Measurements from ENCODE around the gene SIN3A. TPM values are rescaled to one million over a fixed set of nuclear protein-coding genes. Genes with fewer than 3 reads are reported as not detected.
"Not testable (repeated sequence)": the region's sequence is repeated elsewhere in the genome, so short reads cannot be mapped to it uniquely, and the experiment has no call there.

SIN3A gene
- total and polyA plus RNA-seq, 2 donors (not counting 1 experiment from before 2014, with no cell fraction given): 23.0 to 27.2 TPM

- H3K4me2 ChIP-seq (ENCODE audit: extremely low read depth, insufficient read depth, low read length): peak within 1 kb of the TSS; percentile 82
- no peaks in the 10 kb centered on the region for H3K9me3 ChIP-seq (ENCODE audit: control insufficient read depth, insufficient read depth, low read depth, low read length)
- H4K20me1 ChIP-seq (ENCODE audit: control insufficient read depth, extremely low read depth, insufficient read depth, low read length): no peaks in the 10 kb centered on the region
- peak within 1 kb of the TSS; percentile 58 to 90 (median 80) for H3K4me3 ChIP-seq (replicated peaks in 1 of 4; ENCODE audit: control extremely low read depth in 1 of 4, insufficient read depth in 1 of 4, low read depth in 3 of 4, low read length in 4 of 4)
- peaks cover 8% of the 10 kb centered on the region for H3K36me3 ChIP-seq (ENCODE audit: control insufficient read depth, insufficient read depth, low read length)
- H2AFZ ChIP-seq (ENCODE audit: low read length): peak within 1 kb of the TSS; percentile 75
- TF ChIP-seq EZH2 (IDR thresholded peaks at IDR 0.05; ENCODE audit: low read length, missing control alignments): no peak
- TF ChIP-seq, protein P1, sequence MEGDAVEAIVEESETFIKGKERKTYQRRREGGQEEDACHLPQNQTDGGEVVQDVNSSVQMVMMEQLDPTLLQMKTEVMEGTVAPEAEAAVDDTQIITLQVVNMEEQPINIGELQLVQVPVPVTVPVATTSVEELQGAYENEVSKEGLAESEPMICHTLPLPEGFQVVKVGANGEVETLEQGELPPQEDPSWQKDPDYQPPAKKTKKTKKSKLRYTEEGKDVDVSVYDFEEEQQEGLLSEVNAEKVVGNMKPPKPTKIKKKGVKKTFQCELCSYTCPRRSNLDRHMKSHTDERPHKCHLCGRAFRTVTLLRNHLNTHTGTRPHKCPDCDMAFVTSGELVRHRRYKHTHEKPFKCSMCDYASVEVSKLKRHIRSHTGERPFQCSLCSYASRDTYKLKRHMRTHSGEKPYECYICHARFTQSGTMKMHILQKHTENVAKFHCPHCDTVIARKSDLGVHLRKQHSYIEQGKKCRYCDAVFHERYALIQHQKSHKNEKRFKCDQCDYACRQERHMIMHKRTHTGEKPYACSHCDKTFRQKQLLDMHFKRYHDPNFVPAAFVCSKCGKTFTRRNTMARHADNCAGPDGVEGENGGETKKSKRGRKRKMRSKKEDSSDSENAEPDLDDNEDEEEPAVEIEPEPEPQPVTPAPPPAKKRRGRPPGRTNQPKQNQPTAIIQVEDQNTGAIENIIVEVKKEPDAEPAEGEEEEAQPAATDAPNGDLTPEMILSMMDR (conservative IDR thresholded peaks at IDR 0.05 in 1 of 2, IDR thresholded peaks at IDR 0.05 in 1 of 2; ENCODE audit: low read depth in 1 of 2, low read length in 2 of 2): no peak
- H3K9ac ChIP-seq (ENCODE audit: insufficient read depth, low read length): peak within 1 kb of the TSS; percentile 72
- no peaks in the 10 kb centered on the region for H3K4me1 ChIP-seq (ENCODE audit: control insufficient read depth, extremely low read depth, insufficient read depth, low read length)
- DNase-seq (ENCODE audit: low read depth in 2 of 2): peak; percentile 94 to 97
- no peaks in the 10 kb centered on the region for H3K27me3 ChIP-seq (ENCODE audit: control insufficient read depth, insufficient read depth, low read length)
- peaks cover 7% of the 10 kb centered on the region for H3K79me2 ChIP-seq (ENCODE audit: control insufficient read depth, insufficient read depth, low read length)
- H3K27ac ChIP-seq (ENCODE audit: insufficient read depth, low read length): peak within 1 kb of the TSS; percentile 66
These were observed 115.7 kb downstream of the SIN3A start, which contains the start of gene COMMD4 for GRCh38 chr15:75335705-75336355. Gene COMMD4 (plus strand): TSS chr15:75336063. CDS start chr15:75336090, 27 bp downstream.

- Histone ChIP-seq H4K20me1 (ENCODE audit: control insufficient read depth, extremely low read depth, insufficient read depth, low read length) (no peaks in the 10 kb centered on the region), H3K79me2 (ENCODE audit: control insufficient read depth, insufficient read depth, low read length) (peaks cover 7% of the 10 kb centered on the region), H3K27me3 (ENCODE audit: control insufficient read depth, insufficient read depth, low read length) (no peaks in the 10 kb centered on the region), H3K4me3 (replicated peaks in 1 of 4; ENCODE audit: control extremely low read depth in 1 of 4, insufficient read depth in 1 of 4, low read depth in 3 of 4, low read length in 4 of 4) (peak overlapping the region; percentile 5 to 90 (median 60)), H2AFZ (ENCODE audit: low read length) (peak overlapping the region; percentile 75), H3K27ac (ENCODE audit: insufficient read depth, low read length) (no peak overlapping the region), H3K9ac (ENCODE audit: insufficient read depth, low read length) (no peak overlapping the region), H3K36me3 (ENCODE audit: control insufficient read depth, insufficient read depth, low read length) (peaks cover 7% of the 10 kb centered on the region), H3K9me3 (ENCODE audit: control insufficient read depth, insufficient read depth, low read depth, low read length) (no peaks in the 10 kb centered on the region), H3K4me1 (ENCODE audit: control insufficient read depth, extremely low read depth, insufficient read depth, low read length) (no peaks in the 10 kb centered on the region), H3K4me2 (ENCODE audit: extremely low read depth, insufficient read depth, low read length) (peak overlapping the region; percentile 6)
- DNase-seq (ENCODE audit: low read depth in 2 of 2): no peak
- TF ChIP-seq, protein P1 (conservative IDR thresholded peaks at IDR 0.05 in 1 of 2, IDR thresholded peaks at IDR 0.05 in 1 of 2; ENCODE audit: low read depth in 1 of 2, low read length in 2 of 2): no peak
- no peak for TF ChIP-seq EZH2 (IDR thresholded peaks at IDR 0.05; ENCODE audit: low read length, missing control alignments)
These were observed 116.2 kb downstream of the SIN3A start for GRCh38 chr15:75335313-75335704.

DNA sequence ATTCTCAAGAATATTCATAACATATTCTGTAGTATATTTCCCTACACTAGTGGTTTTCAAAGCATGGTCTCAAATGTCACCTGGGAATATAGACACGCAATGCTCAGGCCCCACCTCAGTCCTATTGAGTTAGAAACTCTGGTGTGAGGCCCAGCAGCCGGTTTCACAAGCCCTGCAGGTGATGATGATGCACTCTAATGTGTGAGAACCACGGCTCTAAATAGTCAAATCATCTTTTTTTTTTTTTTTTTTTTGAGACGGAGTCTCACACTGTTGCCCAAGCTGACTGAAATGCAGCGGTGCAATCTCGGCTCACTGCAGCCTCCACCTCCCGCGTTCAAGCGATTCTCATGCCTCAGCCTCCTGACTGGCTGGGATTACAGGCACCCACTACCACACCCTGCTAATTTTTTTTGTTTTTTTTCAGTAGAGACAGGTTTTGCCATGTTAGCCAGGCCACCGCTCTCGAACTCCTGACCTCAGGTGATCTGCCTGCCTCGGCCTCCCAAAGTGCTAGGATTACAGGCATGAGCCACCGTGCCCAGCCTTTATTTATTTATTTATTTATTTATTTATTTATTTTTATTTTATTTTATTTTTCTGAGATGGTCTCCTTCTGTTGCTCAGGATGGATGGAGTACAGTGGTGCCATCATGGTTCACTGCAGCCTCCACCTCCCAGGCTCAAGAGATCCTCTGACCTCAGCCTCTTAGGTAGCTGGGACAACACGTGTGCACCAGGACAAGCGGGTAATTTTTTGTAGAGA lies 117.7 kb downstream of the SIN3A start:
- H3K27me3 ChIP-seq (ENCODE audit: control insufficient read depth, insufficient read depth, low read length); H4K20me1 ChIP-seq (ENCODE audit: control insufficient read depth, extremely low read depth, insufficient read depth, low read length); H3K4me2 ChIP-seq (ENCODE audit: extremely low read depth, insufficient read depth, low read length); H3K4me3 ChIP-seq (replicated peaks in 1 of 4; ENCODE audit: control extremely low read depth in 1 of 4, insufficient read depth in 1 of 4, low read depth in 3 of 4, low read length in 4 of 4); DNase-seq (ENCODE audit: low read depth in 2 of 2); H2AFZ ChIP-seq (ENCODE audit: low read length); H3K9ac ChIP-seq (ENCODE audit: insufficient read depth, low read length); H3K27ac ChIP-seq (ENCODE audit: insufficient read depth, low read length); H3K36me3 ChIP-seq (ENCODE audit: control insufficient read depth, insufficient read depth, low read length); H3K9me3 ChIP-seq (ENCODE audit: control insufficient read depth, insufficient read depth, low read depth, low read length); H3K79me2 ChIP-seq (ENCODE audit: control insufficient read depth, insufficient read depth, low read length); H3K4me1 ChIP-seq (ENCODE audit: control insufficient read depth, extremely low read depth, insufficient read depth, low read length): not testable (repeated sequence)

DNA sequence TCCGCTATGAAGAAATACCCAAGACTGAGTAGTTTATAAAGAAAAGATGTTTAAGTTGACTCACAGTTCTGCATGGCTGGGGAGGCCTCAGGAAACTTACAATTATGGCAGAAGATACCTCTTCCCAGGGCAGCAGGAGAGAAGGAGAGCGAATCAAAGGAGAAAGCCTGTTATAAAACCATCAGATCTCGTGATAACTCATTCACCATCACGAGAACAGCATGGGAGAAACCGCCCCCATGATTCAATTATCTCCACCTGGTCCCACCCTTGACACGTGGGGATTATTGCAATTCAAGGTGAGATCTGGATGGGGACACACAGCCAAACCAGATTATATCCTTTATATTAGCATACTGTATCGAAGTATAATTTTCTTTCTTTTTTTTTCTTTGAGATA lies 119.4 kb downstream of the SIN3A start:
- H2AFZ ChIP-seq (ENCODE audit: low read length); H3K4me2 ChIP-seq (ENCODE audit: extremely low read depth, insufficient read depth, low read length); H3K9ac ChIP-seq (ENCODE audit: insufficient read depth, low read length): not testable (repeated sequence)

More for the DNA sequence above, 119.4 kb downstream of the SIN3A start:
- not testable (repeated sequence) for H3K27ac ChIP-seq (ENCODE audit: insufficient read depth, low read length); H3K27me3 ChIP-seq (ENCODE audit: control insufficient read depth, insufficient read depth, low read length); H3K4me1 ChIP-seq (ENCODE audit: control insufficient read depth, extremely low read depth, insufficient read depth, low read length); H3K36me3 ChIP-seq (ENCODE audit: control insufficient read depth, insufficient read depth, low read length); H3K4me3 ChIP-seq (replicated peaks in 1 of 4; ENCODE audit: control extremely low read depth in 1 of 4, insufficient read depth in 1 of 4, low read depth in 3 of 4, low read length in 4 of 4); H4K20me1 ChIP-seq (ENCODE audit: control insufficient read depth, extremely low read depth, insufficient read depth, low read length); H3K79me2 ChIP-seq (ENCODE audit: control insufficient read depth, insufficient read depth, low read length); DNase-seq (ENCODE audit: low read depth in 2 of 2); H3K9me3 ChIP-seq (ENCODE audit: control insufficient read depth, insufficient read depth, low read depth, low read length)
